Keratinocyte (primary cell): ENCODE data around the gene TUBGCP5.

Experiments used
- EZH2 ChIP-seq: IDR thresholded peaks from one replicate; pipeline ENCODE4 v1.6.1; 2012; ENCODE audit warnings: inconsistent platforms, mild to moderate bottlenecking, low read length, moderate library complexity
- TF ChIP-seq, protein P1 (sequence below), 3 experiments: IDR thresholded peaks in 1 of 3; conservative IDR thresholded peaks in 1 of 3; optimal IDR thresholded peaks in 1 of 3; 2 replicates in 2 of 3; 3 replicates in 1 of 3; pipeline versions ENCODE3 to v1.5.1; 2011; ENCODE audit warnings: low read length in 3 of 3, mild to moderate bottlenecking in 3 of 3, moderate library complexity in 2 of 3, control low read depth in 1 of 3, inconsistent platforms in 1 of 3; ENCODE audit not compliant: insufficient read depth in 2 of 3; ENCODE audit errors: extremely low read depth in 1 of 3

DNA sequence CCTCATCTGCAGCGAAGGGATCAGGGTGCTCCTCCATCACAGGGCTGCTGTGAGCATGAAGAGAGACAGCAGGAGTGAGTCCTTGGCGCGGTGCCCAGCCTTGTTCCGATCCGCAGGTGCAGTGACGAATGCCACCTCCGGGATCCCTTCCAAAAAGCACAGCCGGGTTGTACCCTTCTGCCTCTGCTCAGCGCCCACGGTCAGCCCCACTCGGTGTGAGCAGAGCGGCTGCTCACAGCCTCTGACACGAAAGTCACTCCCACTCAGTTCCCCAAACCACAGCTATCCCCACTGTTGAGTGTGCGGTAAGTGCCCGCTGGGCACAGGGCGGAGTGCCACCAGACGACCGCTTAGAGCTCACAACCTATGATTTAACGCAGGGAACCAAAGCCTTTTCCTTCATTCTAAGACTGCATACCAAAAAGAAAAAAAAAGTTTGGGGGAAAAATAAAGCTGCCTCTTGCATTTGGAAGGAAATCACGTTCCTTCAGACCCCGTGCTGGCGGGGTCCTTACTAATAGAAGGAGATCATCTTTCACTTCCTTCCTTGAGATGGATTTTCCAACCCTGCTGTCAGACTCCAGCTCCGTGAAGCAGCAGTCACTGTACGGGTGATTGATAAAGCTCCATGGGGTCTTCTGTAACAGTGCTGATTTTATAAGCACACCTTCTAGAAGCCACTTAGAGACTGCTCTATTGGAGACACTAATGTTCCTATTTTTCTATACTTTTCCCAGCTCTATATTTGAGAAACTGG is 34.7 kb upstream of the TUBGCP5 start:
- TF ChIP-seq, protein P1, sequence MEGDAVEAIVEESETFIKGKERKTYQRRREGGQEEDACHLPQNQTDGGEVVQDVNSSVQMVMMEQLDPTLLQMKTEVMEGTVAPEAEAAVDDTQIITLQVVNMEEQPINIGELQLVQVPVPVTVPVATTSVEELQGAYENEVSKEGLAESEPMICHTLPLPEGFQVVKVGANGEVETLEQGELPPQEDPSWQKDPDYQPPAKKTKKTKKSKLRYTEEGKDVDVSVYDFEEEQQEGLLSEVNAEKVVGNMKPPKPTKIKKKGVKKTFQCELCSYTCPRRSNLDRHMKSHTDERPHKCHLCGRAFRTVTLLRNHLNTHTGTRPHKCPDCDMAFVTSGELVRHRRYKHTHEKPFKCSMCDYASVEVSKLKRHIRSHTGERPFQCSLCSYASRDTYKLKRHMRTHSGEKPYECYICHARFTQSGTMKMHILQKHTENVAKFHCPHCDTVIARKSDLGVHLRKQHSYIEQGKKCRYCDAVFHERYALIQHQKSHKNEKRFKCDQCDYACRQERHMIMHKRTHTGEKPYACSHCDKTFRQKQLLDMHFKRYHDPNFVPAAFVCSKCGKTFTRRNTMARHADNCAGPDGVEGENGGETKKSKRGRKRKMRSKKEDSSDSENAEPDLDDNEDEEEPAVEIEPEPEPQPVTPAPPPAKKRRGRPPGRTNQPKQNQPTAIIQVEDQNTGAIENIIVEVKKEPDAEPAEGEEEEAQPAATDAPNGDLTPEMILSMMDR (optimal IDR thresholded peaks at IDR 0.05 in 1 of 3, IDR thresholded peaks at IDR 0.05 in 1 of 3, conservative IDR thresholded peaks at IDR 0.05 in 1 of 3; ENCODE audit: extremely low read depth in 1 of 3, insufficient read depth in 2 of 3, low read length in 3 of 3) = no peak
- no peak for TF ChIP-seq EZH2
